ENCODE results near the gene DDX51.

GRCh38 chr12:132095520-132096409, 48.4 kb downstream of the DDX51 start:
- no peak for TF ChIP-seq POLR2A (IDR thresholded peaks at IDR 0.05; ENCODE audit: low read depth, low read length)
- no peak for TF ChIP-seq TAF1 (IDR thresholded peaks at IDR 0.05; ENCODE audit: low read depth, low read length)
- no peak for TF ChIP-seq POU2F2 (IDR thresholded peaks at IDR 0.05; ENCODE audit: low read depth, low read length)

Measured in GM12891 (cell line).